ENCODE results near the gene ARHGAP18.

DNA sequence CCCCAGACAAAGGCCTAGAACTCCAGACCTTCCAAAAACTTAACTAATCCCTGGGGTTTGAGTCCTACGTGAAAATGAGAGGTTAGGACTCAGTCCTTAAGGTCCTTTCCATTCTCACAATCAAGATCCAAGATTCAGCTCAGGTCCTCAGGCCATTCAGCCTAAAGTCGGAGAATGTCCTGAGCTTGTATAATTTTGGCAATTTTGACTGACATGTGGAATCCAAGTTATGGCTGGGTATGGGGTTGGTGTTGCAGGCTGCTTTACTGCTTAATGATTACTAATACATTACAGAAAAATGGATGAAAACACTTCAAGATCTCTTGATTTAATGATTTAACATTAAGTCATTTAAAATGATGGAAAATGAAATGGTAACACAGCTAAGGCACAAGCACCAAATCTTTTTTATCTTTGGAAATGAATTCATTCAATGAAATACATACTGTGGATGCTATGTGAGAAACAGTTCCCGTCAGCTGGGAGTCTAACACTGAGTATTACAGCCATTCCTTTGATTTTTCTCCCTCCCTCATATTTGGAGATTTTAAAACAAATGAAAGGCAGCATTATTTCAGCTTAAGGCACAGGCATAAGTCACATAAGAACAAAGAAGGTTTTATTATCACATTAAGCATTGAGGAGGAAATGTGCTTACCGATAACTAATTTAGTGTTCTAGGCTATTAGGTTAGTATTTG is 1.3 kb downstream of the ARHGAP18 start:
- TF ChIP-seq ZNF654 (tag by site-specific recombination; IDR thresholded peaks at IDR 0.05; ENCODE audit: low read depth) (no peak), ZNF792 (tag by site-specific recombination; IDR thresholded peaks at IDR 0.05) (no peak), MYNN (tag by site-specific recombination; IDR thresholded peaks at IDR 0.05; ENCODE audit: borderline replicate concordance) (no peak), ZNF76 (tag by site-specific recombination; IDR thresholded peaks at IDR 0.05; ENCODE audit: borderline replicate concordance, low read depth) (no peak), ZNF660 (tag by site-specific recombination; IDR thresholded peaks at IDR 0.05) (no peak), HOXA7 (CRISPR knock-in tag; IDR thresholded peaks at IDR 0.05; ENCODE audit: borderline replicate concordance) (no peak), MEIS1 (CRISPR knock-in tag; IDR thresholded peaks at IDR 0.05; ENCODE audit: borderline replicate concordance) (no peak), ZNF175 (tag by site-specific recombination; IDR thresholded peaks at IDR 0.05) (no peak)
- TF ChIP-seq, protein P1, sequence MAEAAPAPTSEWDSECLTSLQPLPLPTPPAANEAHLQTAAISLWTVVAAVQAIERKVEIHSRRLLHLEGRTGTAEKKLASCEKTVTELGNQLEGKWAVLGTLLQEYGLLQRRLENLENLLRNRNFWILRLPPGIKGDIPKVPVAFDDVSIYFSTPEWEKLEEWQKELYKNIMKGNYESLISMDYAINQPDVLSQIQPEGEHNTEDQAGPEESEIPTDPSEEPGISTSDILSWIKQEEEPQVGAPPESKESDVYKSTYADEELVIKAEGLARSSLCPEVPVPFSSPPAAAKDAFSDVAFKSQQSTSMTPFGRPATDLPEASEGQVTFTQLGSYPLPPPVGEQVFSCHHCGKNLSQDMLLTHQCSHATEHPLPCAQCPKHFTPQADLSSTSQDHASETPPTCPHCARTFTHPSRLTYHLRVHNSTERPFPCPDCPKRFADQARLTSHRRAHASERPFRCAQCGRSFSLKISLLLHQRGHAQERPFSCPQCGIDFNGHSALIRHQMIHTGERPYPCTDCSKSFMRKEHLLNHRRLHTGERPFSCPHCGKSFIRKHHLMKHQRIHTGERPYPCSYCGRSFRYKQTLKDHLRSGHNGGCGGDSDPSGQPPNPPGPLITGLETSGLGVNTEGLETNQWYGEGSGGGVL (tag by site-specific recombination; IDR thresholded peaks at IDR 0.05): no peak
- TF ChIP-seq, protein P2, sequence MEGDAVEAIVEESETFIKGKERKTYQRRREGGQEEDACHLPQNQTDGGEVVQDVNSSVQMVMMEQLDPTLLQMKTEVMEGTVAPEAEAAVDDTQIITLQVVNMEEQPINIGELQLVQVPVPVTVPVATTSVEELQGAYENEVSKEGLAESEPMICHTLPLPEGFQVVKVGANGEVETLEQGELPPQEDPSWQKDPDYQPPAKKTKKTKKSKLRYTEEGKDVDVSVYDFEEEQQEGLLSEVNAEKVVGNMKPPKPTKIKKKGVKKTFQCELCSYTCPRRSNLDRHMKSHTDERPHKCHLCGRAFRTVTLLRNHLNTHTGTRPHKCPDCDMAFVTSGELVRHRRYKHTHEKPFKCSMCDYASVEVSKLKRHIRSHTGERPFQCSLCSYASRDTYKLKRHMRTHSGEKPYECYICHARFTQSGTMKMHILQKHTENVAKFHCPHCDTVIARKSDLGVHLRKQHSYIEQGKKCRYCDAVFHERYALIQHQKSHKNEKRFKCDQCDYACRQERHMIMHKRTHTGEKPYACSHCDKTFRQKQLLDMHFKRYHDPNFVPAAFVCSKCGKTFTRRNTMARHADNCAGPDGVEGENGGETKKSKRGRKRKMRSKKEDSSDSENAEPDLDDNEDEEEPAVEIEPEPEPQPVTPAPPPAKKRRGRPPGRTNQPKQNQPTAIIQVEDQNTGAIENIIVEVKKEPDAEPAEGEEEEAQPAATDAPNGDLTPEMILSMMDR (tag by site-specific recombination; IDR thresholded peaks at IDR 0.05): no peak
- TF ChIP-seq, protein P3, sequence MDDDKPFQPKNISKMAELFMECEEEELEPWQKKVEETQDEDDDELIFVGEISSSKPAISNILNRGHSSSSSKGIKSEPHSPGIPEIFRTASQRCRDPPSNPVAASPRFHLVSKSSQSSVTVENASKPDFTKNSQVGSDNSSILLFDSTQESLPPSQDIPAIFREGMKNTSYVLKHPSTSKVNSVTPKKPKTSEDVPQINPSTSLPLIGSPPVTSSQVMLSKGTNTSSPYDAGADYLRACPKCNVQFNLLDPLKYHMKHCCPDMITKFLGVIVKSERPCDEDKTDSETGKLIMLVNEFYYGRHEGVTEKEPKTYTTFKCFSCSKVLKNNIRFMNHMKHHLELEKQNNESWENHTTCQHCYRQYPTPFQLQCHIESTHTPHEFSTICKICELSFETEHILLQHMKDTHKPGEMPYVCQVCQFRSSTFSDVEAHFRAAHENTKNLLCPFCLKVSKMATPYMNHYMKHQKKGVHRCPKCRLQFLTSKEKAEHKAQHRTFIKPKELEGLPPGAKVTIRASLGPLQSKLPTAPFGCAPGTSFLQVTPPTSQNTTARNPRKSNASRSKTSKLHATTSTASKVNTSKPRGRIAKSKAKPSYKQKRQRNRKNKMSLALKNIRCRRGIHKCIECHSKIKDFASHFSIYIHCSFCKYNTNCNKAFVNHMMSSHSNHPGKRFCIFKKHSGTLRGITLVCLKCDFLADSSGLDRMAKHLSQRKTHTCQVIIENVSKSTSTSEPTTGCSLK (tag by site-specific recombination; IDR thresholded peaks at IDR 0.05): no peak
- TF ChIP-seq, protein P4, sequence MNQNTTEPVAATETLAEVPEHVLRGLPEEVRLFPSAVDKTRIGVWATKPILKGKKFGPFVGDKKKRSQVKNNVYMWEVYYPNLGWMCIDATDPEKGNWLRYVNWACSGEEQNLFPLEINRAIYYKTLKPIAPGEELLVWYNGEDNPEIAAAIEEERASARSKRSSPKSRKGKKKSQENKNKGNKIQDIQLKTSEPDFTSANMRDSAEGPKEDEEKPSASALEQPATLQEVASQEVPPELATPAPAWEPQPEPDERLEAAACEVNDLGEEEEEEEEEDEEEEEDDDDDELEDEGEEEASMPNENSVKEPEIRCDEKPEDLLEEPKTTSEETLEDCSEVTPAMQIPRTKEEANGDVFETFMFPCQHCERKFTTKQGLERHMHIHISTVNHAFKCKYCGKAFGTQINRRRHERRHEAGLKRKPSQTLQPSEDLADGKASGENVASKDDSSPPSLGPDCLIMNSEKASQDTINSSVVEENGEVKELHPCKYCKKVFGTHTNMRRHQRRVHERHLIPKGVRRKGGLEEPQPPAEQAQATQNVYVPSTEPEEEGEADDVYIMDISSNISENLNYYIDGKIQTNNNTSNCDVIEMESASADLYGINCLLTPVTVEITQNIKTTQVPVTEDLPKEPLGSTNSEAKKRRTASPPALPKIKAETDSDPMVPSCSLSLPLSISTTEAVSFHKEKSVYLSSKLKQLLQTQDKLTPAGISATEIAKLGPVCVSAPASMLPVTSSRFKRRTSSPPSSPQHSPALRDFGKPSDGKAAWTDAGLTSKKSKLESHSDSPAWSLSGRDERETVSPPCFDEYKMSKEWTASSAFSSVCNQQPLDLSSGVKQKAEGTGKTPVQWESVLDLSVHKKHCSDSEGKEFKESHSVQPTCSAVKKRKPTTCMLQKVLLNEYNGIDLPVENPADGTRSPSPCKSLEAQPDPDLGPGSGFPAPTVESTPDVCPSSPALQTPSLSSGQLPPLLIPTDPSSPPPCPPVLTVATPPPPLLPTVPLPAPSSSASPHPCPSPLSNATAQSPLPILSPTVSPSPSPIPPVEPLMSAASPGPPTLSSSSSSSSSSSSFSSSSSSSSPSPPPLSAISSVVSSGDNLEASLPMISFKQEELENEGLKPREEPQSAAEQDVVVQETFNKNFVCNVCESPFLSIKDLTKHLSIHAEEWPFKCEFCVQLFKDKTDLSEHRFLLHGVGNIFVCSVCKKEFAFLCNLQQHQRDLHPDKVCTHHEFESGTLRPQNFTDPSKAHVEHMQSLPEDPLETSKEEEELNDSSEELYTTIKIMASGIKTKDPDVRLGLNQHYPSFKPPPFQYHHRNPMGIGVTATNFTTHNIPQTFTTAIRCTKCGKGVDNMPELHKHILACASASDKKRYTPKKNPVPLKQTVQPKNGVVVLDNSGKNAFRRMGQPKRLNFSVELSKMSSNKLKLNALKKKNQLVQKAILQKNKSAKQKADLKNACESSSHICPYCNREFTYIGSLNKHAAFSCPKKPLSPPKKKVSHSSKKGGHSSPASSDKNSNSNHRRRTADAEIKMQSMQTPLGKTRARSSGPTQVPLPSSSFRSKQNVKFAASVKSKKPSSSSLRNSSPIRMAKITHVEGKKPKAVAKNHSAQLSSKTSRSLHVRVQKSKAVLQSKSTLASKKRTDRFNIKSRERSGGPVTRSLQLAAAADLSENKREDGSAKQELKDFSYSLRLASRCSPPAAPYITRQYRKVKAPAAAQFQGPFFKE (tag by site-specific recombination; IDR thresholded peaks at IDR 0.05; ENCODE audit: borderline replicate concordance): no peak
- TF ChIP-seq, protein P5, sequence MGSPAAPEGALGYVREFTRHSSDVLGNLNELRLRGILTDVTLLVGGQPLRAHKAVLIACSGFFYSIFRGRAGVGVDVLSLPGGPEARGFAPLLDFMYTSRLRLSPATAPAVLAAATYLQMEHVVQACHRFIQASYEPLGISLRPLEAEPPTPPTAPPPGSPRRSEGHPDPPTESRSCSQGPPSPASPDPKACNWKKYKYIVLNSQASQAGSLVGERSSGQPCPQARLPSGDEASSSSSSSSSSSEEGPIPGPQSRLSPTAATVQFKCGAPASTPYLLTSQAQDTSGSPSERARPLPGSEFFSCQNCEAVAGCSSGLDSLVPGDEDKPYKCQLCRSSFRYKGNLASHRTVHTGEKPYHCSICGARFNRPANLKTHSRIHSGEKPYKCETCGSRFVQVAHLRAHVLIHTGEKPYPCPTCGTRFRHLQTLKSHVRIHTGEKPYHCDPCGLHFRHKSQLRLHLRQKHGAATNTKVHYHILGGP (tag by site-specific recombination; IDR thresholded peaks at IDR 0.05): no peak
